Measurements from ENCODE around the gene MYOF. TPM values are rescaled to one million over a fixed set of nuclear protein-coding genes. Genes with fewer than 3 reads are reported as not detected.

Gene MYOF
- total and polyA plus RNA-seq, 2 donors from 2014 or later, result 11.5 to 134 TPM

- FAIRE-seq (no peak), DNase-seq (no peak)
- no peaks in the 10 kb centered on the region for H3K27me3 ChIP-seq (ENCODE audit: control insufficient read depth, insufficient read depth, low read length)
- no peaks in the 10 kb centered on the region for H3K4me1 ChIP-seq (ENCODE audit: control insufficient read depth in 2 of 3, insufficient read depth in 2 of 3, low read depth in 1 of 3, low read length in 3 of 3)
- intact Hi-C loops (cut with DNase I), result no loop called here
- H3K27ac ChIP-seq (ENCODE audit: low read depth in 2 of 2, low read length in 2 of 2), result no peak overlapping the region
- H3K4me3 ChIP-seq (ENCODE audit: low read length in 3 of 3), result no peak overlapping the region
- no peak for TF ChIP-seq CTCF (IDR thresholded peaks at IDR 0.05; ENCODE audit: borderline replicate concordance, extremely low read depth, insufficient read depth)
- no peak overlapping the region for H3K9ac ChIP-seq (ENCODE audit: low read length in 3 of 3)
- H3K36me3 ChIP-seq (ENCODE audit: control insufficient read depth in 2 of 3, insufficient read depth in 3 of 3, low read length in 3 of 3), result no peaks in the 10 kb centered on the region
- peaks cover 0 to 5% (median 2%) of the 10 kb centered on the region in 3 donors for H3K9me3 ChIP-seq (ENCODE audit: control insufficient read depth in 2 of 3, insufficient read depth in 1 of 3, low read length in 3 of 3)
Observed at GRCh38 chr10:93266858-93267257, 215.3 kb downstream of the MYOF start.

- Histone ChIP-seq H3K9ac (ENCODE audit: low read length in 3 of 3) (no peak overlapping the region), H3K27me3 (ENCODE audit: control insufficient read depth, insufficient read depth, low read length) (no peaks in the 10 kb centered on the region), H3K27ac (ENCODE audit: low read depth in 2 of 2, low read length in 2 of 2) (no peak overlapping the region), H3K36me3 (ENCODE audit: control insufficient read depth in 2 of 3, insufficient read depth in 3 of 3, low read length in 3 of 3) (no peaks in the 10 kb centered on the region), H3K9me3 (ENCODE audit: control insufficient read depth in 2 of 3, insufficient read depth in 1 of 3, low read length in 3 of 3) (no peaks in the 10 kb centered on the region), H3K4me1 (ENCODE audit: control insufficient read depth in 2 of 3, insufficient read depth in 2 of 3, low read depth in 1 of 3, low read length in 3 of 3) (no peaks in the 10 kb centered on the region), H3K4me3 (ENCODE audit: low read length in 3 of 3) (no peak overlapping the region)
- DNase-seq (no peak), FAIRE-seq (no peak)
- no peak for TF ChIP-seq CTCF (IDR thresholded peaks at IDR 0.05; ENCODE audit: borderline replicate concordance, extremely low read depth, insufficient read depth)
- intact Hi-C loops (cut with DNase I), result no loop called here
Observed at GRCh38 chr10:93261961-93262610, 220.0 kb downstream of the MYOF start.

GRCh38 chr10:93261089-93261488 is 221.0 kb downstream of the MYOF start:
- intact Hi-C loops (cut with DNase I), result no loop called here
- DNase-seq (no peak), FAIRE-seq (no peak)
- Histone ChIP-seq H3K9ac (ENCODE audit: low read length in 3 of 3) (no peak overlapping the region), H3K27ac (ENCODE audit: low read depth in 2 of 2, low read length in 2 of 2) (no peak overlapping the region), H3K4me1 (ENCODE audit: control insufficient read depth in 2 of 3, insufficient read depth in 2 of 3, low read depth in 1 of 3, low read length in 3 of 3) (no peaks in the 10 kb centered on the region), H3K9me3 (ENCODE audit: control insufficient read depth in 2 of 3, insufficient read depth in 1 of 3, low read length in 3 of 3) (no peaks in the 10 kb centered on the region), H3K36me3 (ENCODE audit: control insufficient read depth in 2 of 3, insufficient read depth in 3 of 3, low read length in 3 of 3) (no peaks in the 10 kb centered on the region), H3K4me3 (ENCODE audit: low read length in 3 of 3) (no peak overlapping the region), H3K27me3 (ENCODE audit: control insufficient read depth, insufficient read depth, low read length) (no peaks in the 10 kb centered on the region)
- no peak for TF ChIP-seq CTCF (IDR thresholded peaks at IDR 0.05; ENCODE audit: borderline replicate concordance, extremely low read depth, insufficient read depth)

- no peak for TF ChIP-seq CTCF (IDR thresholded peaks at IDR 0.05; ENCODE audit: borderline replicate concordance, extremely low read depth, insufficient read depth)
- H3K9ac ChIP-seq (ENCODE audit: low read length in 3 of 3), result no peak overlapping the region
- DNase-seq, result no peak
- intact Hi-C loops (cut with DNase I), result no loop called here
- no peak for FAIRE-seq
- H3K4me1 ChIP-seq (ENCODE audit: control insufficient read depth in 2 of 3, insufficient read depth in 2 of 3, low read depth in 1 of 3, low read length in 3 of 3), result no peaks in the 10 kb centered on the region
- H3K36me3 ChIP-seq (ENCODE audit: control insufficient read depth in 2 of 3, insufficient read depth in 3 of 3, low read length in 3 of 3), result no peaks in the 10 kb centered on the region
- H3K27me3 ChIP-seq (ENCODE audit: control insufficient read depth, insufficient read depth, low read length), result no peaks in the 10 kb centered on the region
- no peaks in the 10 kb centered on the region for H3K9me3 ChIP-seq (ENCODE audit: control insufficient read depth in 2 of 3, insufficient read depth in 1 of 3, low read length in 3 of 3)
- no peak overlapping the region for H3K27ac ChIP-seq (ENCODE audit: low read depth in 2 of 2, low read length in 2 of 2)
- H3K4me3 ChIP-seq (ENCODE audit: low read length in 3 of 3), result no peak overlapping the region
Observed at GRCh38 chr10:93259126-93259525, 223.0 kb downstream of the MYOF start.

All from kidney (tissue), 14 donors.